Smooth muscle cell (in vitro differentiated cells): ENCODE results near the gene FUCA2. TPM values are rescaled to one million over a fixed set of nuclear protein-coding genes. Genes with fewer than 3 reads are reported as not detected.

Experiments
- DNase-seq: peaks from one replicate; lab custom pipeline; 2025; ENCODE audit not compliant: unreplicated experiment; lab: John Stamatoyannopoulos, UW
- H2AFZ ChIP-seq: fragments of 200-600 bp; sonication (generic); 2 replicates; pipeline ENCODE4 v1.6.0; 2016; ENCODE audit warnings: antibody characterized with exemption, low read depth, mild to moderate bottlenecking
- H3F3A ChIP-seq: fragments of 200-600 bp; sonication (generic); 2 replicates; pipeline ENCODE4 v1.6.0; 2017; ENCODE audit warnings: antibody characterized with exemption, low read depth
- H3K27ac ChIP-seq: fragments of 200-600 bp; sonication (generic); 2 replicates; pipeline ENCODE4 v1.5.1; 2016; ENCODE audit warnings: low read depth, mild to moderate bottlenecking
- H3K27me3 ChIP-seq: fragments of 200-600 bp; sonication (generic); 2 replicates; pipeline ENCODE4 v1.6.1; 2016; ENCODE audit warnings: low read depth, mild to moderate bottlenecking
- H3K36me3 ChIP-seq: fragments of 200-600 bp; sonication (generic); 2 replicates; pipeline ENCODE4 v1.5.1; 2016; ENCODE audit warnings: low read depth
- H3K4me1 ChIP-seq: fragments of 200-600 bp; sonication (generic); 2 replicates; pipeline ENCODE4 v1.5.1; 2016; ENCODE audit warnings: low read depth
- H3K4me2 ChIP-seq: fragments of 200-600 bp; sonication (generic); 2 replicates; pipeline ENCODE4 v1.6.0; 2016; ENCODE audit warnings: mild to moderate bottlenecking
- H3K4me3 ChIP-seq: fragments of 200-600 bp; sonication (generic); 2 replicates; pipeline ENCODE4 v1.5.1; 2016; ENCODE audit warnings: mild to moderate bottlenecking
- H3K79me2 ChIP-seq: fragments of 200-600 bp; sonication (generic); 2 replicates; pipeline ENCODE4 v1.6.0; 2016; ENCODE audit warnings: low read depth, mild to moderate bottlenecking
- H3K9ac ChIP-seq: fragments of 200-600 bp; sonication (generic); 2 replicates; pipeline ENCODE4 v1.6.0; 2016; ENCODE audit warnings: low read depth
- H3K9me3 ChIP-seq: fragments of 200-600 bp; sonication (generic); replicated peaks from 2 replicates; pipeline ENCODE4 v1.5.1; 2016; ENCODE audit warnings: low read depth
- H4K20me1 ChIP-seq: fragments of 200-600 bp; sonication (generic); 2 replicates; pipeline ENCODE4 v1.6.0; 2016; ENCODE audit warnings: low read depth
- CTCF ChIP-seq: fragments of 200-600 bp; sonication (generic); IDR thresholded peaks from 2 replicates; pipeline ENCODE4 v1.5.1; 2017; ENCODE audit warnings: borderline replicate concordance, mild to moderate bottlenecking, antibody characterized with exemption; ENCODE audit not compliant: insufficient read depth, poor library complexity, severe bottlenecking
- WGBS: methylation state at CpG from one replicate; pipeline ENCODE4 v1.1.7; 2016; ENCODE audit warnings: low lambda C conversion rate; 5-methylcytosine and 5-hydroxymethylcytosine counted together
- polyA plus RNA-seq: library from polyadenylated mRNA; unstranded; fragments of >200 nt; fragmentation: Nextera tagmentation; extraction: Ambion mirVana; gene quantifications from 2 replicates; pipeline ENCODE4 v1.2.1, GENCODE V29; 2016
- total RNA-seq: library from RNA; depleted of rRNA; stranded (reverse); fragments of >200 nt; gene quantifications from 2 replicates; pipeline ENCODE4 v1.2.3, GENCODE V29; 2014

Gene FUCA2
- total and polyA plus RNA-seq, 2 experiments from 2014 or later, result 42.7 to 82.5 TPM

- Histone ChIP-seq H3K27me3 (peaks cover 31% of the 10 kb centered on the region), H3K4me1 (peaks cover 1% of the 10 kb centered on the region), H3F3A (no peaks in the 10 kb centered on the region), H3K27ac (no peak overlapping the region), H4K20me1 (no peaks in the 10 kb centered on the region), H3K9me3 (no peaks in the 10 kb centered on the region), H3K36me3 (no peaks in the 10 kb centered on the region), H2AFZ (no peak overlapping the region), H3K4me3 (no peak overlapping the region), H3K4me2 (no peak overlapping the region), H3K9ac (no peak overlapping the region), H3K79me2 (no peaks in the 10 kb centered on the region)
- DNase-seq, result no peak
- WGBS, result 57% methylated on average over 2 of the region's 2 CpGs
- TF ChIP-seq CTCF, result no peak
These were observed 5.3 kb upstream of the FUCA2 start for GRCh38 chr6:143516690-143517446.

GRCh38 chr6:143515766-143516355 lies 4.3 kb upstream of the FUCA2 start:
- H3K9ac ChIP-seq, result no peak overlapping the region
- no peak for TF ChIP-seq CTCF

GRCh38 chr6:143515061-143515760 lies 3.7 kb upstream of the FUCA2 start:
- H3K9me3 ChIP-seq, result no peaks in the 10 kb centered on the region
- no peak overlapping the region for H3K4me3 ChIP-seq
- peaks cover 4% of the 10 kb centered on the region for H3K4me1 ChIP-seq
- WGBS, result 85% methylated on average over 12 of the region's 12 CpGs
- no peak overlapping the region for H3K9ac ChIP-seq
- H3K27ac ChIP-seq, result no peak overlapping the region
- H3K36me3 ChIP-seq, result no peaks in the 10 kb centered on the region
- H3K79me2 ChIP-seq, result no peaks in the 10 kb centered on the region
- no peaks in the 10 kb centered on the region for H3F3A ChIP-seq
- no peak for TF ChIP-seq CTCF
- peaks cover 31% of the 10 kb centered on the region for H3K27me3 ChIP-seq
- H2AFZ ChIP-seq, result no peak overlapping the region
- H3K4me2 ChIP-seq, result no peak overlapping the region
- no peak for DNase-seq
- H4K20me1 ChIP-seq, result no peaks in the 10 kb centered on the region

More at GRCh38 chr6:143515766-143516355, 4.3 kb upstream of the FUCA2 start:
- Histone ChIP-seq H3K9me3 (no peaks in the 10 kb centered on the region), H3K79me2 (no peaks in the 10 kb centered on the region), H3K4me1 (peaks cover 4% of the 10 kb centered on the region), H3K4me3 (no peak overlapping the region), H3K36me3 (no peaks in the 10 kb centered on the region), H3F3A (no peaks in the 10 kb centered on the region), H3K4me2 (no peak overlapping the region), H4K20me1 (no peaks in the 10 kb centered on the region), H3K27ac (no peak overlapping the region), H2AFZ (no peak overlapping the region), H3K27me3 (peaks cover 31% of the 10 kb centered on the region)
- WGBS, result 83% methylated on average over 7 of the region's 7 CpGs
- DNase-seq, result no peak
